ENCODE data around the gene WIPF1.

The WIPF1 gene

GRCh38 chr2:174631009-174631981 lies 33.7 kb upstream of the WIPF1 start:
- no peak for TF ChIP-seq CTCF (conservative IDR thresholded peaks at IDR 0.05; ENCODE audit: control insufficient read depth, insufficient read depth, low read depth, low read length)
- H3K4me3 ChIP-seq (ENCODE audit: control insufficient read depth, low read depth, low read length): no peak overlapping the region
- peak; percentile 88 for DNase-seq (ENCODE audit: low read depth)

- DNase-seq (ENCODE audit: low read depth): no peak
- no peak overlapping the region for H3K4me3 ChIP-seq (ENCODE audit: control insufficient read depth, low read depth, low read length)
- TF ChIP-seq CTCF (conservative IDR thresholded peaks at IDR 0.05; ENCODE audit: control insufficient read depth, insufficient read depth, low read depth, low read length): no peak
Observed at GRCh38 chr2:174630107-174630506, 32.5 kb upstream of the WIPF1 start.

GRCh38 chr2:174629506-174629905 lies 31.9 kb upstream of the WIPF1 start:
- H3K4me3 ChIP-seq (ENCODE audit: control insufficient read depth, low read depth, low read length): no peak overlapping the region
- TF ChIP-seq CTCF (conservative IDR thresholded peaks at IDR 0.05; ENCODE audit: control insufficient read depth, insufficient read depth, low read depth, low read length): no peak
- no peak for DNase-seq (ENCODE audit: low read depth)

- no peak for TF ChIP-seq CTCF (conservative IDR thresholded peaks at IDR 0.05; ENCODE audit: control insufficient read depth, insufficient read depth, low read depth, low read length)
- DNase-seq (ENCODE audit: low read depth): no peak
- H3K4me3 ChIP-seq (ENCODE audit: control insufficient read depth, low read depth, low read length): no peak overlapping the region
Observed at GRCh38 chr2:174628528-174629169, 31.0 kb upstream of the WIPF1 start.

- no peak overlapping the region for H3K4me3 ChIP-seq (ENCODE audit: control insufficient read depth, low read depth, low read length)
- TF ChIP-seq CTCF (conservative IDR thresholded peaks at IDR 0.05; ENCODE audit: control insufficient read depth, insufficient read depth, low read depth, low read length): no peak
- DNase-seq (ENCODE audit: low read depth): no peak
Observed at GRCh38 chr2:174627216-174627615, 29.6 kb upstream of the WIPF1 start.

- TF ChIP-seq CTCF (conservative IDR thresholded peaks at IDR 0.05; ENCODE audit: control insufficient read depth, insufficient read depth, low read depth, low read length): no peak
- H3K4me3 ChIP-seq (ENCODE audit: control insufficient read depth, low read depth, low read length): no peak overlapping the region
- DNase-seq (ENCODE audit: low read depth): no peak
Observed at GRCh38 chr2:174624895-174625430, 27.4 kb upstream of the WIPF1 start.
